Fibroblast of skin of right biceps (primary cell): ENCODE results near the gene CALML4.
"Not testable (repeated sequence)": the region's sequence is repeated elsewhere in the genome, so short reads cannot be mapped to it uniquely, and the experiment has no call there.

ENCODE experiments used
- DNase-seq: peaks from one replicate; pipeline ENCODE4 v3.0.0-alpha.2; 2013

Gene CALML4

DNA sequence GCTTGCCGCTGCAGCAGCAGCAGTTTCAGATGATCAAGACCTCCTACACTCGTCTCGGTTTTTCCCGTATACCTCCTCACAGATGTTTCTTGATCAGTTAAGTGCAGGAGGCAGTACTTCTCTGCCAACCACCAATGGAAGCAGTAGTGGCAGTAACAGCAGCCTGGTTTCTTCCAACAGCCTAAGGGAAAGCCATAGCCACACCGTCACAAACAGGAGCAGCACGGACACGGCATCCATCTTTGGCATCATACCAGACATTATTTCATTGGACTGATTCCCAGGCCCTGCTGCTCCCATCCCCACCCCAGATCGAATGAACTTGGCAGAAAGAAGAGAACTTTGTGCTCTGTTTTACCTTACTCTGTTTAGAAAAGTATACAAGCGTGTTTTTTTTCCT is 17.6 kb downstream of the CALML4 start:
- peak; percentile 80 for DNase-seq

DNA sequence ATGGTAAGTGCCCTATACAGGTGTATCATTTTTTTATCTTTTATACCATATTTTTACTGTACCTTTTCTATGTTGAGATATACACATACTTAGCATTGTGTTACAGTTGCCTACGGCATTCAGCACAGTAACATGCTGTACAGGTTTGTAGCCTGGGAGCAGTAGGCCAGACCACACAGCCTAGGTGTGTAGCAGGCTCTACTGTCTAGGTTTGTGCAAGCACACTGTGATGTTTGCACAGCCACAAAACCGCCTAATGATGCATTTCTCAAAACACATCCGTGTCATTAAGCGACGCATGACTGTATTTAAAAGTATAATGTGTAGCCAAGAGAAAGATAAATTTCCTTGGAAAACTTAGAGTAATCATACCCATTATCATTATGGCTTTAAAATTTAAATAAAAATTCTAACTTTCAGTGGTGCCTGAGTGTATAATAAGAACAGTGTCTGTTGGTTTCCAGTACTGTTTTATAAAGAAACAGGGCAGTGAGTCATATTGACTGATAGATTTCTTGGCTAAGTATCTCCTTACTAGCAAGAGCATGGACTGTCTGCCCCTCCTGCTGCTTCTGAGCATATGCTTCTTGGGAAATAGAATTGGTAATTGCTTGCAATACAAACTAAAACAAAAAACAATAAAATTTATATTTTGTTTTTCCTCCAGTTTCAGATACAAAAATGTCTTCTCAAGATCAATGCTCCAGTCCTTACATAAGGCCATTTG is 18.3 kb downstream of the CALML4 start:
- DNase-seq = peak; percentile 68

DNA sequence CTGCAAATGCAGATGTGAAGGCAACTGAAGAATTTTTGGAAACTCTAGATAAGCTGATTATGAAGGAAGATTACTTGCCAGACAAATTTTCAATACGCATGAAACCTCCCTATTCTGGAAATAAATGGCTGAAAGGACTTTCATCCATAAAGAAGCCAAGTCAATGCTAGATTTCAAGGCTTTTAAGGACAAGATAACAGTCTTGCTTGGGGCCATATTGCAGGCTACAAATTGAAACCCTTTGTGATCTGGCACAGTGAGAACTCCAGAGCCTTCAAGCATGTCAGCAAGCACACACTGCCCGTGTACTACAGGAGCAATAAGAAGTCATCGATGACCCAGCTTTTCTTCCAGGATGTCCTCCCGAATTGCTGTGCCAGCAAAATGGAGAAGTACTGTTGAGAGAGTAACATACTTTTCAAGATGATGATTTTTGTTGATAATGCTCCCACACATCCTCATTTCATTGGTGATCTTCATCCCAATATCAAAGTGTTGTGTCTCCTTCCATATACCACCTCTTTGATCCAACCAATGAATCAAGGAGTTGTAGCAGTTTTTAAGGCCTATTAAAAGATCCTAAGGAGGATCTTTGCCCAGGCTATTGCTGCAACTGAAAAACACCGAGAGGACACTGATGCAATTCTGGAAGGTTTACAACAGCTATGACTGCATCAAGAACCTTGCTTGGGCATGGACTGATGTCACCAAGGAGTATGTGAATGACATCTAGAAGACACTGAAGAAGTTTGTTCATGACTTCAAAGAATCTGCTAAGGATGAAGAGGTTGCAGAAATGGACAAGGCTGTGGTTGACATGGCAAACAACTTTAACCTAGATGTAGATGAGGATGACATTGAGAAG is 20.3 kb downstream of the CALML4 start:
- no peak for DNase-seq

DNA sequence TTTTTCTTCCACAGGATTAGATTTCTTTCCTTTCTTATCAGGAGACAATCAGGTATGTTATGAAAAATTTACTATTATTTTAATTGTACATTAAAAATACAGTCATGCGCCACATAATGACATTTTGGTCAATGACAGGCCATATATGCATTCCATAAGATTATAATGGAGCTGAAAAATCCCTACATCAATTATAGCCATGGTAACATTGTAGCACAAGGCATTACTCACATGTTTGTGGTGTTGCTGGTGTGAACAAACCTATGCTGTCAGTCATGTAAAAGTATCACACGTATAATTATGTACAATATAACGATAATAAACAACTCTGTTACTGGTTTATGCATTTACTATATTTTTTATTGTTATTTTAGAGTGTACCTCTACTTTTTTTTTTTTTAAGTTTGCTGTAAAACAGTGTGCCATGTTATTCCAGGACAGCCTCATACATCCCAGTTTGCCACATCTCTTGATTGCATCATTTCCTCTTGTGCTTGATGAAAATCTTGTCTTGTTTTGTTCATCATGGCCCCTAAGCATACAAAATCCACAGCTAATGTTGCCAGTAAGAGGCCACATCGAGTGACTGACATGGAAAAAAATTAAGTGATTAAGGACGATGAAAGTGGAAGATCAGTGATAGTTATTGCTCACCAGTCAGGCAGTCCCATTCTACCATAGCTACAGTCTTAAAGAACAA is 21.4 kb downstream of the CALML4 start:
- DNase-seq = peak; percentile 70

DNA sequence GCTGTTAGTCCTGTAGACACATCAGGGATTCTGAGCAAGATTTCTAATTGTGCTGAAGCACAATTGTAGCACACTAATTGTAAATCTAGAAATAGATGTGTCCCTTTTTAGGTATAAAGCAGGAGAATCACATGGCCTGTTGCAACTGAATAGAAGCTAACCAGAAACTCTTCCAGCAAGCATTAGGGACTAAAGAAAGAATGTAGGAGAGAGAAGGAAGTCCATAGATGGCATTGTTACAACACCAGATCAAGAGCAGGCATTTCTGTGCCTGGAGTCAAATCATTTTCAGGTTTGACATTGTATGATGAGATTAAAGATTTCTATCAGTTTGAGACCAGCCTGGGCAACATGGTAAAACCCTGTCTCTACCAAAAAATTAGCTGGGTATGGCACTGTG is 27.4 kb downstream of the CALML4 start:
- DNase-seq = no peak

DNA sequence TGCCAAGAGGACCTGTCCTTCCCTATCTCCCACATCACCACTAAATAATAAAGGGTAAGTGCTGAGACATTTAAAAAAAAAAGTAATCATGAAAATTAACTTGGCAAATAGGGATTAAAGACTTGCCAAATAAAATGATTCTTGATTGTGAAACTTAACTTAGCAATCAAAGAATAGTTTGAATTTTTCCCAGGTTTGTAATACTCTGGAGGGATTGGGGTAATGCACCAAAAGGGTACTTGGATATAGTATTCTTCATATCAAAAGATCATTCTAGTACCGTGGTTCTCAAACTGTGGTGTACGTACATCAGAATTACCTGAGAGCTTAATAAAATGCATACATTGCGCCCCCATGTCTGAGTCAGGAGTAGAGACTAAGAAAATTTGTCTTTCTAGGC is 28.5 kb downstream of the CALML4 start:
- DNase-seq = peak; percentile 26

DNA sequence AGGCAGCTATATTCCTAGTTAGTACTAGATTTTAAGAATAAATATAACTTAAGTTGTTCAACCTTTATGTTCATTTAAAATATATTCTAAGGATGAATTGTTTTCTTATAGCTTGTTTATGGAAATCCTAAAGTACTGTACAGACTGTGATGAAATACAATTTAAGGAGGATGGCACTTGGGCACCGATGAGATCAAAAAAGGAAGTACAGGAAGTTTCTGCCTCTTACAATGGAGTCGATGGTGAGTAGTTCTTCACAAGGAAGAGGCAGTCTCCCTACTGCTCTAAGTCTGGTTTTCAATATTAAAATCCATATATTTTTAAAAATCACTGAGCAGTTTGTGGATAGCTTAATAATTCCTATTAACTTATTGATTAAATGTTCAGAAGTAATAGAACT is 29.6 kb downstream of the CALML4 start:
- no peak for DNase-seq

DNA sequence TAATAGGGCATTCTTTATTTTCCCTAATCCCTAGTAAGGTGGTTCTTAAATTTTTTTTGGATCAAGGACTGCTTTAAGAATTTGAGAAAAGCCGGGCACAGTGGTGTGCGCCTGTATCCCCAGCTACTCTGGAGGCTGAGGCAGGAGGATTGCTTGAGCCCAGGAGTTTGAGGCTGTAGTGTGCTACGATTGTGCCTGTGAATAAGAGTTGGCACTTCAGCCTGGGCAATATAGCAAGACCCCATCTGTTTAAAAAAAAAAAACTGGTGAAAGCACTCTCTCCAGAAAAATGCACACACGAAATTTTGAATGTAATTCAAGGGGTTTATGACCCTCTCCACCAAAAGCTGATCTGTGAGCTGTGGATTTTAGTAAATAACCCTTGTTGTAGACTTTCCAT is 32.0 kb downstream of the CALML4 start:
- DNase-seq = no peak

DNA sequence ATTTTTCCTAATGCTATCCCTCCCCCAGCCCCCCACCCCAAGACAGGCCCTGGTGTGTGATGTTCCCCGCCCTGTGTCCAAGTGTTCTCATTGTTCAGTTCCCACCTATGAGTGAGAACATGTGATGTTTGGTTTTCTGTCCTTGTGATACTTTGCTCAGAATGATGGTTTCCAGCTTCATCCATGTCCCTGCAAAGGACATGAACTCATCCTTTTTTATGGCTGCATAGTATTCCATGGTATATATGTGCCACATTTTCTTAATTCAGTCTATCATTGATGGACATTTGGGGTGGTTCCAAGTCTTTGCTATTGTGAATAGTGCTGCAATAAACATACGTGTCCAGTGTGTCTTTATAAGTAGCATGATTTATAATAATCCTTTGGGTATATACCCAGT is 33.1 kb downstream of the CALML4 start:
- DNase-seq = not testable (repeated sequence)

DNA sequence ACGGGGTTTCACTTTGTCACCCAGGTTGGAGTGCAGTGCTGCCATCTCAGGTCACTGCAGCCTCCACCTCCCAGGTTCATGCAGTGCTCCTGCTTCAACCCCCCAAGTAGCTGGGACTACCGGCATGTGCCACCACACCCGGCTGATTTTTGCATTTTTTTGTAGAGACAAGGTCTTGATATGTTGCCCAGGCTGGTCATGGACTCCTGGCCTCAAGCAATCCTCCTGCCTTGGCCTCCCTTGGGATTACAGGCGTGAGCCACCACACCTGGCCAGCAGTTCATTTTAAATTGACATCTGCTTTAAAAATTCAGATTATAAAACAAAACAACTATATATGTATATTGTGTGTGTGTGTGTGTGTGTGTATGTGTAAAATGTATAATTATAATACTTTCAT is 38.3 kb downstream of the CALML4 start:
- no peak for DNase-seq

DNA sequence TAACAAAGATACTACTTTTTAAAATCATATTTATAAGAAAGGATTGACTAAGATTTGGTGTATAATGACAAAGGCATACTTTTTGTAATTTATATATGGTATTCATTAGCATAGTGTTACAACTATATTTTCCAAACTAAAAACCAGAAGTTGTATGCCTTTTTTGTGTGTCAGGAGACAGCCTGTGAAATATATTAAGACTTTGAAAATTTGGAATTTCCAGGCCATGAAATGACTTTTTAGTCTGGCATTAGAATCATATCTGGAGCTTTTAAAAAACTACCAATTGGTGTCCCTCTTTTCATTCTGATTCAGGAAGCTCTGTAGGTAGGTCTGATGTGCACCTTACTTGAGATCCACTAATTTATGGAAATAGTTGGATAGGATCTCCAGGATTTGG is 41.9 kb downstream of the CALML4 start:
- DNase-seq = no peak

DNA sequence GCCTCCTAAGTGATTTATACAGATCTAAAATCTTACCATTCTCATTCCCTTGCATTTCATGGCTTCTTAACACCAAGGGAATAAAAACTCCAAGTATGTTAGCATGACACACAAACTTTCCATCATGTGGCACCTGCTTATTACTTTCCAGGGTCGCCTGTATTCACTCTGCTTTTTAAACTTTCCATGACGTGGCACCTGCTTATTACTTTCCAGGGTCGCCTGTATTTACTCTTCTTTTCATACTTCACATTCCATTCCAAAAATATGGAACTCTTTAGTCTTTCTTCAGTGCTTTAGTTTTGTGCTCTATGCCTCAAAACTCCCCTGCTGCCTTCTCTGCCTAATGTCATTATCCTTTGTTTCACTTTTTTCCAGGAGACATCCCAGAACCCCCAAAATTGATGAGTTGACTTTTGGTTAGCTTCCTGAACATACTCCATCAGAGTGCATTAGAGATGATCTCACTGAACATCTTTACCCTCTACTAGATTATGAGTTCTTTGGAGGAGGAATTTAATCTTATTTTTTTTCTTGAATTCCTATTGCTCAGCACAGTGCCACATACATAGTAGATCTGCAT is 47.0 kb downstream of the CALML4 start:
- peak; percentile 21 for DNase-seq

DNA sequence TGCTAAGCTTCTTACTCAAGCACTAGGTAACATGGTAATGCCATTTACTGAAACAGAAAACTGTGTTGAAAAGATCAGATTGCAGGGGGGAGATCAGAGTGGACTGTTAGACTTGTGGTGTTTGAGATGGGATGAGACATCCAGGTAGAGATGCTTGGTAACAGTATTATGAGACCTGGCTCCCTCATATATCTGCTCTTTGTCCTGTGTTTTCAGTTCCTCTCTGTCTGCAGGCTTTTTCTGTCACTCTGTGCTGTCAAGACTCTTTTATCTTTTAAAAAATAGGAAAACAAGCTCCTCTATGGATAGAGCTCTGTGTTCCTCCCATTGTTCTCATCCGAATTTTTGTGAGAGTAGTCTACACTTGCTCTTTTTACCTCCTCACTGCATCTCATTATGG is 48.1 kb downstream of the CALML4 start:
- DNase-seq = no peak

DNA sequence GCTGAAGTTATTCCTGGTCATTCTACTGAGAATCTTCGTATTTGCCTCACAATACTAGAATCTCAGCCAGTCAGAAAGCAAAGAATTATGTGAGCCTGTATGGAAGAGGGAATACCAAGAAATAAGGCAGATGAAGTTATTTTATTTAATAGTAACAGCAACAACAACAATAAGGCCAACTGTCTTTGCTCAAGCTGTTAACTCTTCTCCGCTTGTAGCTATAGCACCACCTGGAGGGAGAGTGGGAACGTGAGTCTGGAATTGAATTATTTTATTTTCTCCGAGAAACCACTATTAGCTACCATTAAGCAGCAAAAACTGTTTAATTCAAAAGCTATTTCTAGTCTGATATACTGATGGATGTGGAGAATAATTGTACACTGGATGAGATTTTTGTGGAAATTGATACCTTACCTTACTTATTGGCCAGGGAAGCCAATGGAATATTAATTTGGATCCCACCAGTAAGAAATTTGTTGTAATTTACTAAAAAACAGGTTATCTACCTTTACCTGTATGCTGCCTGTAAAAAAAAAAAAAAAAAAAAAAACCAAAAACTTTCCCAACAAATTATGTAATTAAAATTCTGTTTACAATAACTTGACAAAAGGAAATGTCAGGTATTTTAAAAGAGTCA is 50.1 kb downstream of the CALML4 start:
- DNase-seq = peak; percentile 66

DNA sequence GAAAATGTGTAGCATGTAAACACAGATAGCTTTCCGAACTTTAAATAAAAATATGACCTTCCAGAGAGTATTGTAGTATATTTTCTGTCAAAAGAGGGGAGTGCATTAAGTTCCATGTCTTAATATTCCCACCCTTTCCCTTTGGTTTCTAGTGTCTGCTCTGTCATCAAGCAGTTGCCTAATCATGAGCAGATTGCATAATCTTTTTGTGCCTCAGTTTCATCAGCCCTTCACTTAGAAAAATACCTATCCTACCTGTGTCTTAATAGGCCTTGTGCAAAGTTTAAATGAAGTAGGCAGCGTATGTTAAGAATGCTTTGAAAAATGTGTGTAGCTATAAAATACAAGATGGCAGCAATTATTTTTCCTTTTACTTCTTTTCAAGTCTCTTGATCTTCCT is 52.8 kb downstream of the CALML4 start:
- DNase-seq = no peak

DNA sequence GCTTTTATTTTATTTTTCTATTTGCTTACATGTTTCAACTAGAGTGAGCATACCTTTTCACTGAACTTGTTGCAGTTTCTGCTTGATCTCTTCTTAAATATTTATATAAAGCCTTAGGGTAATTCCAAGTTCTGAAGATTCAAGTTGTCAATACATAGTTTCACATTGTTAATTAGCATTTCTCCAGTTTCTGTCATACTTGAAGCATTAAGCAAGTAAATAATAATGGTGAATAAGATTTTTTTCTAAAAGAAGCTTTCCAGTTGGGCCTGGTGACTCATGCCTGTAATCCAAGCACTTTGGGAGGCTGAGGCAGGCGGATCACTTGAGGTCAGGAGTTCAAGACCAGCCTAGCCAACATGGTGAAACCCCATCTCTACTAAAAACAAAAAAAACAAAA is 53.9 kb downstream of the CALML4 start:
- peak; percentile 44 for DNase-seq

DNA sequence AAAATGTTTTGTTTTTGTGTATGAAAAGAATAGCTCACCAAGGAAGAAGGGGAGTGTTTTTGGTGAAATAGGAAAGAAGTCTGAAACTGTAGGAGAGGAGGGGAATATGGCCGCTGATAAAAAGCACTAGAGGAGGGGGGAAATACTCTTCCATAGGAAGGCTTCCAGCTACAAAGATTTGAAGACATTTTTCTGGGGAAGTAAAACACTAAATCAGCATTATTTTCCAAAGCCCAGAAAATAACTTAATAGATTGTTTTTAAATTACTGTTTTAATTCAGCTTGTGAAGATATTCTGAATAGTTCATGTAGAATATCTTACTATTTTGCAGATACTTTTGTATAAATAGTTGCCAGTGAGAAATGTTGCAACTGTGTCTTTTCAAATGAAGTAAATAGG is 54.9 kb downstream of the CALML4 start:
- DNase-seq = no peak

DNA sequence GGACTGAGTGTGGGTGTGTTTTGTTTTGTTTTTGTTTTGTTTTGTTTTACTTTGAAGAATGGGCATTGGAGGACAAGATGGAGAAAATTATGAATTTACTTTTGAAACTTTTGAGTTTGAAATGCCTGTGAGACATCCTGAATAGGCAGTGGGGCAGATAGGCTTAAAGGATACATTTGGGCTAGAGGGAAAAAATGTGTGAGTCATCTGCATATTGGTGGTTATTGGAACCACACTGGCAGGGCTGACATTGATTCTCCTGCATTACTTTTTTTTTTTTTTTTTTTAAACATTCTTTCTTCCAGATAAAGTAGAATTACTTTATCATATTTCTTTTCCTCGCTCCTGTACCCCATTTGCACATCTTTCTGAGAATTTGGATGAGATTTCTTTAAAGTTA is 56.1 kb downstream of the CALML4 start:
- peak; percentile 76 for DNase-seq

DNA sequence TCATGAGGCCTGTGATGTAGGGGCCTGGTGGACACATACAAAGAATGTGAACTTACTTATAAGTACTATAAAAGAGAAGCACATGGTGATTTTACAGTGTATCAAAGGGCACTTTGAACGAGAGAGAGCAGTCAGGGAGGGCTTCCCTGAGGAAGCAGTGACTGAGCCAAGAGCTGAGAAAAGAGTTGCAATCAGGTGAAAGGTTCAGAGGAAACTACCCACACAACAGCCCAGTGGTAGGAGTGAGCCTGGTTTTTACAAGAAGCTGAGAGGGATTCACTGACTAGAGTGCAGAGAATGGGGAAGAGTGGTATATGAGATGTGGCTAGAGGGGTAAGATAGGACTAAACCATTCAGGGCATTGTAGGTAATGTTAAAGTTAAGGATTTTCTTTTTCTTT is 57.1 kb downstream of the CALML4 start:
- no peak for DNase-seq

DNA sequence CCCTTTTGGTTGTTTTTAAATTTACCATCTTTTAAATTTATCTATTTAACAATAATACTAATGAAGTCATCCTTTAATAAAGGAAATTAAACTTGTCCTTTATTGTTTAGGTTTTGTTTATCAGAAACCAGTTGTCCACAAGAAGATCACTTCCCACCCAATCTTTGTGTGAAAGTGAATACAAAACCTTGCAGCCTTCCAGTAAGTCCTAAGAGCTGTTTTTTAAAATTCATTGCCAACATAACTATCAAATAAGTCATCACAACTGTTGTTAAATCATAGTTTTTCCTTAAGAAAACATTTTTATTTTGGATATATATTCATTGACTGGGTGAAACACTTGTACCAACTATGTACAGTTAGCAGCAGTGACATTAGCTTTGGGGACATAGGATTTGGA is 59.4 kb downstream of the CALML4 start:
- no peak for DNase-seq

DNA sequence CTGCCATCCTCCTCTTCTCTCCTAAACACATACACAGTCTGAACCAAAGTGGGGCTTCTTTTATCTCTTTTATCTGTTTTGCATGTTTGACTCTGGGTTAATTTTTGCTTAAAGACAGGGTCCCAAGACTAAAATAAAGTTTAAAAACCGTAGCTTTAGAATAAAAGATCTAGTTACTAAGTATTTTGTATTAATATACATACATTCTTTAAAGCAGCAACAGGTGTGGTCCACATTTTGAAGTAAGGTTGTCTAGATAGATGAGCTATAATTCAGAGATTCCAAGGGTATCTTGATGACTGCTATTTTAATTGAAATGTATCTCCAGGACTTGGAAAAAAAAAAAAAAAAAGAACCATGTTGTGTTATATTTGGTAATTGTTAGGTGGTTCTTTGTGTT is 61.3 kb downstream of the CALML4 start:
- DNase-seq = no peak

DNA sequence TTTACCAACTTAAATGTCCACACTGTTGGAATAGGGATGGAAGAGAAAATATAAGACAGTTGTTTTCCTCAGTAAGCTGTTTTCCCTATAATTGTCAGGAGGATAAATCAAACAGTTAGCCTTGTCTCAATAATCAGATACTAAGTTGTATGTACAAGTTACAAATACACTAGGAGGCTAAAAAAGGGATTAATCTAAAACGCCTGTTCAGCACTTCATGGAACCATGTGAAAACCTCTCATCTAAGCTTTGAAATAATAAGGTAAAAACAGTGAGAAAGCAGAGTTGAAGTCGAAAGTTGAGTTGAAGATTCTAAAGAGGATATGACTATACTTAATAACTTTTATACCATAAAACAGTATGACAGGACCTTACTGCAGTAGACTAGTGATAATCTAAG is 62.0 kb downstream of the CALML4 start:
- no peak for DNase-seq
